OCI-LY1 (cell line): ENCODE data around the gene KRTAP4-1.

Source experiments
- EZH2 ChIP-seq: fragments of 200-600 bp; sonication (generic), shearing (Covaris generic); IDR thresholded peaks from 2 replicates; pipeline ENCODE4 v1.8.0; 2017; ENCODE audit warnings: borderline replicate concordance, mixed run types, mild to moderate bottlenecking, antibody characterized with exemption, low read length, moderate library complexity, mixed read lengths
- TF ChIP-seq, protein P1 (sequence below): fragments of 200-600 bp; sonication (generic), shearing (Covaris generic); IDR thresholded peaks from 2 replicates; pipeline ENCODE4 v1.5.1; 2017; ENCODE audit warnings: mild to moderate bottlenecking, antibody characterized with exemption, low read length, moderate library complexity, mixed read lengths

DNA sequence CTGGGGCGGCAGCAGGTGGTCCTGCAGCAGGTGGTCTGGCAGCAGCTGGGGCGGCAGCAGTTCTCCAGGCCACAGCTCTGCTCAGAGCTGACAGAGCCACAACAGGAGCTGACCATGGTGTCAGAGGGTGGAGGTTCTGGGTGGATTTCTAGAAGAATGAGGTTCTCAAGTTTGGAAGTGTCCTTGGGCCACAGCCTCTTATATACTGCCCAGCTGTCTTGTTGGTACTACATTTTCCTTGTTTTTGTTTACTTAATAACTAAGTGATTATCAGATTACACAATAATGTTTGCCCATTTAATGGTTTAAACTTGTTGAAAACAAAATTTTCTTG lies 35.1 kb downstream of the KRTAP4-1 start, which contains the start of gene KRTAP4-5:
- TF ChIP-seq, protein P1, sequence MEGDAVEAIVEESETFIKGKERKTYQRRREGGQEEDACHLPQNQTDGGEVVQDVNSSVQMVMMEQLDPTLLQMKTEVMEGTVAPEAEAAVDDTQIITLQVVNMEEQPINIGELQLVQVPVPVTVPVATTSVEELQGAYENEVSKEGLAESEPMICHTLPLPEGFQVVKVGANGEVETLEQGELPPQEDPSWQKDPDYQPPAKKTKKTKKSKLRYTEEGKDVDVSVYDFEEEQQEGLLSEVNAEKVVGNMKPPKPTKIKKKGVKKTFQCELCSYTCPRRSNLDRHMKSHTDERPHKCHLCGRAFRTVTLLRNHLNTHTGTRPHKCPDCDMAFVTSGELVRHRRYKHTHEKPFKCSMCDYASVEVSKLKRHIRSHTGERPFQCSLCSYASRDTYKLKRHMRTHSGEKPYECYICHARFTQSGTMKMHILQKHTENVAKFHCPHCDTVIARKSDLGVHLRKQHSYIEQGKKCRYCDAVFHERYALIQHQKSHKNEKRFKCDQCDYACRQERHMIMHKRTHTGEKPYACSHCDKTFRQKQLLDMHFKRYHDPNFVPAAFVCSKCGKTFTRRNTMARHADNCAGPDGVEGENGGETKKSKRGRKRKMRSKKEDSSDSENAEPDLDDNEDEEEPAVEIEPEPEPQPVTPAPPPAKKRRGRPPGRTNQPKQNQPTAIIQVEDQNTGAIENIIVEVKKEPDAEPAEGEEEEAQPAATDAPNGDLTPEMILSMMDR = no peak
- TF ChIP-seq EZH2 = no peak
